Measurements from ENCODE around the gene PDE4D. TPM values are rescaled to one million over a fixed set of nuclear protein-coding genes. Genes with fewer than 3 reads are reported as not detected.
A peak's percentile ranks its signal among the peaks of the same experiment; 100 is the strongest.

PDE4D gene
- total RNA-seq, 1 donor from 2014 or later = 13.2 TPM

- Mint-ChIP-seq H3K9me3 (ENCODE audit: unreplicated experiment) (no peaks in the 10 kb centered on the region), H3K27me3 (ENCODE audit: unreplicated experiment) (no peaks in the 10 kb centered on the region), H3K4me3 (ENCODE audit: unreplicated experiment) (no peak overlapping the region), H3K27ac (ENCODE audit: unreplicated experiment) (no peak overlapping the region), H3K36me3 (ENCODE audit: unreplicated experiment) (no peaks in the 10 kb centered on the region), H3K4me1 (ENCODE audit: low read depth, unreplicated experiment) (peaks cover 7% of the 10 kb centered on the region)
- no peak for DNase-seq
- no peak for TF ChIP-seq CTCF (IDR thresholded peaks at IDR 0.05; ENCODE audit: partially characterized antibody, unreplicated experiment)
Observed at GRCh38 chr5:58923355-58923754, 970.2 kb downstream of the PDE4D start.

GRCh38 chr5:58922461-58923171 is 970.9 kb downstream of the PDE4D start:
- no peak overlapping the region for H3K27ac Mint-ChIP-seq (ENCODE audit: unreplicated experiment)
- no peaks in the 10 kb centered on the region for H3K36me3 Mint-ChIP-seq (ENCODE audit: unreplicated experiment)
- DNase-seq = no peak
- TF ChIP-seq CTCF (IDR thresholded peaks at IDR 0.05; ENCODE audit: partially characterized antibody, unreplicated experiment) = no peak
- H3K4me1 Mint-ChIP-seq (ENCODE audit: low read depth, unreplicated experiment) = peaks cover 7% of the 10 kb centered on the region
- no peak overlapping the region for H3K4me3 Mint-ChIP-seq (ENCODE audit: unreplicated experiment)
- H3K27me3 Mint-ChIP-seq (ENCODE audit: unreplicated experiment) = no peaks in the 10 kb centered on the region
- H3K9me3 Mint-ChIP-seq (ENCODE audit: unreplicated experiment) = no peaks in the 10 kb centered on the region

- Mint-ChIP-seq H3K27ac (ENCODE audit: unreplicated experiment) (no peak overlapping the region), H3K36me3 (ENCODE audit: unreplicated experiment) (no peaks in the 10 kb centered on the region), H3K27me3 (ENCODE audit: unreplicated experiment) (no peaks in the 10 kb centered on the region), H3K4me3 (ENCODE audit: unreplicated experiment) (no peak overlapping the region), H3K4me1 (ENCODE audit: low read depth, unreplicated experiment) (peaks cover 7% of the 10 kb centered on the region), H3K9me3 (ENCODE audit: unreplicated experiment) (no peaks in the 10 kb centered on the region)
- DNase-seq = no peak
- TF ChIP-seq CTCF (IDR thresholded peaks at IDR 0.05; ENCODE audit: partially characterized antibody, unreplicated experiment) = no peak
Observed at GRCh38 chr5:58921159-58921558, 972.4 kb downstream of the PDE4D start.

- no peaks in the 10 kb centered on the region for H3K27me3 Mint-ChIP-seq (ENCODE audit: unreplicated experiment)
- no peak for TF ChIP-seq CTCF (IDR thresholded peaks at IDR 0.05; ENCODE audit: partially characterized antibody, unreplicated experiment)
- H3K9me3 Mint-ChIP-seq (ENCODE audit: unreplicated experiment) = no peaks in the 10 kb centered on the region
- no peak for DNase-seq
- H3K4me1 Mint-ChIP-seq (ENCODE audit: low read depth, unreplicated experiment) = peaks cover 7% of the 10 kb centered on the region
- no peaks in the 10 kb centered on the region for H3K36me3 Mint-ChIP-seq (ENCODE audit: unreplicated experiment)
- H3K27ac Mint-ChIP-seq (ENCODE audit: unreplicated experiment) = no peak overlapping the region
- H3K4me3 Mint-ChIP-seq (ENCODE audit: unreplicated experiment) = no peak overlapping the region
Observed at GRCh38 chr5:58919833-58920232, 973.7 kb downstream of the PDE4D start.

Small RNA genes within 50 kb of the gene (microRNA-seq; reads per million reads assigned to microRNA genes)
- gene MIR582 (ENCODE audit: unreplicated experiment) = 7.0 reads per million, percentile 39 among the genes with 10 or more reads in this experiment
